ENCODE results near the gene GNLY.
"Not testable (repeated sequence)": the region's sequence is repeated elsewhere in the genome, so short reads cannot be mapped to it uniquely, and the experiment has no call there.

The GNLY gene

DNA sequence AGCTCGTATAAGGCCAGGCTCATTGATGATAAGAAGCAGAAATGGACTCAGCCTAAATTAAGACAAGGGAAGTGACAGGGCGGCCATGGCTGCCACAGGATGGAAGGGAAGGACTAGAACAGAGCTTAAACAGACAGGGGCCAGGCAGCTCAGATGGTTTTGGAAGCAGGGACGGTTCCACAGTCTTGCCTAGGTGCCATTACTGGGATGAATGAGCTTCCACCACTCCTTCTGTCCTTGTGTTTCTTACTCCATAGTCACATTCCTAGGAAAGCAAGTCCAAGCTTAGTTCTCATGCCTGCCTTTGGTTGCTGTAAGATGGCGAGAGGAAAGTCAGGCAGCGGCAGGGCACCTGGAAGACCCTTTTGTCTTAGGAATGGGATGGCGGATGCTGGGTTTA, 11.9 kb downstream of the GNLY start:
- Mint-ChIP-seq H3K36me3 (ENCODE audit: low read depth) (no peaks in the 10 kb centered on the region), H3K27ac (no peak overlapping the region), H3K4me3 (no peak overlapping the region), H3K9me3 (no peaks in the 10 kb centered on the region), H3K27me3 (peaks cover 7% of the 10 kb centered on the region), H3K4me1 (ENCODE audit: low read depth) (peaks cover 48% of the 10 kb centered on the region)

DNA sequence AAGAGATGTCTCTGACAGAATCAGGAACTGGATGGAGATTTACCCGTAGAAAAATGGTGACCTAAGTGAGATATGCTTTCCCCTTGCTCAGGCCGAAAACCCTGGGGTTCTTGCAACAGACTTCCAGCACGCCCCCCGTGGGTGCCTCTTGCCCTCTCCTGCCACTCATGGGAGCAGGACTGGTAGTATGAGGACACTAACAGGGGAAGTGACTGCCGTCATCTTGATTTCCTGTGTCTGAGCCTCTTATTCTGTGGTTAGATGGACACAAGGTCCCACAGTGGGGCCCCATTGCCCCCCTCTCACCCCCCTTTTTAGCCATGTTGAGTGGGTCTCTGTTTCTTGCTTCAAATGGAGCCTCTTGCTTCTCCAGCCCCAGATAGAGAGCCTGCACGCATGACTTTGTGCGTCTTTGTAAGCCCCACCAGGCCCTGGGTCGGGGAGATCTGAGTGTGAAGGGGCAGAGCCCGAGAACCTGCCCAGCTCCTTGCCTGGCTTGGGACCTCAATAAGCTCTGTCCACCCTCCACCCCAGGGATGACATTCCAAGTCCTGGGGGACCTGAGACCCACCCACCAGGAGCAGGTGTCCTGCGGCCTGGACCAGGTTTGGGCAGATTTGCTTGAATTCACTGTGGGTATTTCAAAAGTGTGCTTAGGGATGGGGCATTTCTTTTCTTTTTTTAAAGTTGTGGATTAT, 12.6 kb downstream of the GNLY start:
- Mint-ChIP-seq H3K4me1 (ENCODE audit: low read depth) (peaks cover 46% of the 10 kb centered on the region), H3K9me3 (no peaks in the 10 kb centered on the region), H3K4me3 (no peak overlapping the region), H3K36me3 (ENCODE audit: low read depth) (no peaks in the 10 kb centered on the region), H3K27me3 (peaks cover 7% of the 10 kb centered on the region), H3K27ac (no peak overlapping the region)

GRCh38 chr2:85707304-85707703, 13.1 kb downstream of the GNLY start:
- H3K4me1 Mint-ChIP-seq (ENCODE audit: low read depth) = peaks cover 40% of the 10 kb centered on the region
- no peak overlapping the region for H3K4me3 Mint-ChIP-seq
- H3K9me3 Mint-ChIP-seq = no peaks in the 10 kb centered on the region
- H3K27ac Mint-ChIP-seq = no peak overlapping the region
- no peaks in the 10 kb centered on the region for H3K36me3 Mint-ChIP-seq (ENCODE audit: low read depth)
- H3K27me3 Mint-ChIP-seq = peaks cover 7% of the 10 kb centered on the region

DNA sequence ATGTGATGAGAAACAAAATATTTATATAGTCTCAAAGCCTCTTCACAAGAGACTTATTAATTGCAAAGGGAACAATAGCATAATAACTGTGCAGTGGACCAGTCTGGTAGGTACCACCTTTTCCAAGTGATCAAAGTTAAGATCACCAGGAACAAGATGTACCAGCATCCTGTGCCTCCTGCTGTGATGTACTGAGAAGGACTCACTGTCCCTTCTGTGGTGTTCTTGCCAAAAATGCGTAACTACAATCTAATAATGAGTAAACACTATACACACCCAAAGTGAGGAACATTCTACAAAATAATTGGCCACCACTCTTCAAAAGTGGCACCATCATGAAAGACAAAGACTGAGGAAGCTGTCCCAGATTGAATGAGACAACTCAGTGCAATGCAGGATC, 14.5 kb downstream of the GNLY start:
- peaks cover 7% of the 10 kb centered on the region for H3K27me3 Mint-ChIP-seq
- H3K4me1 Mint-ChIP-seq (ENCODE audit: low read depth) = peaks cover 27% of the 10 kb centered on the region
- H3K4me3 Mint-ChIP-seq = no peak overlapping the region
- H3K27ac Mint-ChIP-seq = no peak overlapping the region
- H3K36me3 Mint-ChIP-seq (ENCODE audit: low read depth) = no peaks in the 10 kb centered on the region
- H3K9me3 Mint-ChIP-seq = no peaks in the 10 kb centered on the region

GRCh38 chr2:85709401-85709811, 15.2 kb downstream of the GNLY start:
- Mint-ChIP-seq H3K4me1 (ENCODE audit: low read depth) (peaks cover 23% of the 10 kb centered on the region), H3K27me3 (peaks cover 7% of the 10 kb centered on the region), H3K36me3 (ENCODE audit: low read depth) (no peaks in the 10 kb centered on the region), H3K27ac (no peak overlapping the region), H3K9me3 (no peaks in the 10 kb centered on the region), H3K4me3 (no peak overlapping the region)

DNA sequence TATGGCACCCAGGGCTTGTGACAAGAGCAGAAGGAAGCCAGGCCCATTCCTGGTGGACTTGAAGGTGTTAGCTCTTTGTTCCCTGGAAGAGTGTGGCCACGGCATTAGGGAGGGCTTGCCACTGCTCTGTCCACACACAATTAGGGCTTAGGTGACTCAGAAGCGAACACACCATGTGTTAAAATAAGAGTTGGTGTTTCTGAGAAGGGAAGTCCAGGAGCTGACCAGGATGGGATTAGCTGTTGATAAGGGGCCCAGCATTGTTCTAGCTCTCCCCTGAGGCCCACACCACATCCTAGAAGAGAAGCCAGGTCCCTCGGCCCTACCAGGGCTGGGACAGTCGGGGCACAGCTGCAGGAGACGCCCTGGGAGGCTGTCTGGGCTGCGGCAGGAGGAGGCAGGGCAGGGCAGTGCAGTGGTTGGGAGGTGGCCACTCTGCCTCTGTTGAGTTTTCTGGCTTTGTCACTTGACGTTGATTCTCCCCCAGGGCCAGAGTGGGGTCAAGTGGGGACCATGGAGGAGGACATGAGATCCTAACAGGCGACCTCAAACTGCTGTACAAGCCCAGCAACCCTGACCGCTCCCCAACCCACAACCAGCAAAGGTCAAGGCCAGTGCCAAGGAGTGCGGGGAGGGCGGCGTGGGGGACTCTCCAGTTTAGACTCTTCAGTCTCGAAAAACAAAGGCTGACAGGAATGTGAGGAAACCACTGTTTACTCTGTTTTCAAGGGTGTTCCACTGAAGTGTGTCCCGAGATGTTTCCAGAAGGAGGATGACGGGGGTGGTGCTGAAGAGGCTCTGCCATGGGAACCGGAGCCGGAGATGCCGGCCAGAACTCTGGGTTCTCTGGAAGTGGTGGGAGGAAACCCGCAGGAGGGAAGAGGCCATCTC, 16.8 kb downstream of the GNLY start:
- Mint-ChIP-seq H3K27ac (no peak overlapping the region), H3K9me3 (no peaks in the 10 kb centered on the region), H3K4me1 (ENCODE audit: low read depth) (peaks cover 9% of the 10 kb centered on the region), H3K27me3 (peaks cover 7% of the 10 kb centered on the region), H3K36me3 (ENCODE audit: low read depth) (no peaks in the 10 kb centered on the region), H3K4me3 (no peak overlapping the region)

- H3K9me3 Mint-ChIP-seq = no peaks in the 10 kb centered on the region
- no peaks in the 10 kb centered on the region for H3K36me3 Mint-ChIP-seq (ENCODE audit: low read depth)
- H3K4me1 Mint-ChIP-seq (ENCODE audit: low read depth) = peaks cover 4% of the 10 kb centered on the region
- no peak overlapping the region for H3K27ac Mint-ChIP-seq
- H3K4me3 Mint-ChIP-seq = no peak overlapping the region
- peaks cover 7% of the 10 kb centered on the region for H3K27me3 Mint-ChIP-seq
These were observed 17.5 kb downstream of the GNLY start for GRCh38 chr2:85711578-85712060.

GRCh38 chr2:85712336-85712735, 18.2 kb downstream of the GNLY start:
- Mint-ChIP-seq H3K9me3 (no peaks in the 10 kb centered on the region), H3K36me3 (ENCODE audit: low read depth) (no peaks in the 10 kb centered on the region), H3K4me1 (ENCODE audit: low read depth) (no peaks in the 10 kb centered on the region), H3K27ac (no peak overlapping the region), H3K27me3 (peaks cover 7% of the 10 kb centered on the region), H3K4me3 (no peak overlapping the region)

DNA sequence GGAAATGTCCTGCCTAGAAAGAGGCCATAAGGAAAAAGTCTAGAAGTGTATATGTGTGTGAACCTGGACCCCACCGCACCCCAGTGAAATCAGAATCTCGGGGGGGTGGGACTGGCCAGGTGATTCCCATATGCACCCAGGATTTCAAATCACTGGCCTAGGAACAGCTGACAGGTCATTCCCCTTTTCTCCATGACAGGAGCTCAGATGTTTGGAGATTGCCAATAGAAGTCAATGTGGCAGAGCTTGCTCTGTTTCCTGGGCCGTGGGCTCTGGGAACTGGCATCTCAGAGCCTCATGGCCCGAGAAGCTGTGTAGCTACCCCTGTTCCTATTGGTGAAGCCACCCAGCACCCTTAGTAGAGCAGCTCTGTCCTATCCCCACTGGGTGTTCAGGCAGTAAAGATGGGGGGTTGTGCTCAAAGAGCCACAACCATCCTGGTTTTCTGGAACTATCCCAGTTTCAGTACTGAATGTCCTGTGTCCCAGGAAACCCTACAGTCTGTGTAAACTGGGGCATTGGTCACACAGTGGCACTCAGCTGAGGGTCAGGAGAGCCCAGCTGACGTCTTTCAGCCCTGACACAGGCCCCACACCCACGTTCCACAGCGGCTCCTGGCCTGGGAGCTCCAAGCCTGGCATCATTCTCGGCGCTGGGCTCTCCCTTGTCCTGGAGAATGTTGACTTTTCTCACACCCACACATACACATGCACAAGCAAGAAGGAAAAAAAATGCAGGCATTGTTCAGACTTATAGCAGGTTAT, 18.9 kb downstream of the GNLY start:
- Mint-ChIP-seq H3K4me3 (no peak overlapping the region), H3K36me3 (ENCODE audit: low read depth) (no peaks in the 10 kb centered on the region), H3K27ac (no peak overlapping the region), H3K9me3 (no peaks in the 10 kb centered on the region), H3K27me3 (peaks cover 5% of the 10 kb centered on the region), H3K4me1 (ENCODE audit: low read depth) (no peaks in the 10 kb centered on the region)

GRCh38 chr2:85713836-85714235, 19.7 kb downstream of the GNLY start:
- H3K27ac Mint-ChIP-seq = no peak overlapping the region
- peaks cover under 1% of the 10 kb centered on the region for H3K27me3 Mint-ChIP-seq
- H3K4me3 Mint-ChIP-seq = no peak overlapping the region
- no peaks in the 10 kb centered on the region for H3K9me3 Mint-ChIP-seq
- H3K4me1 Mint-ChIP-seq (ENCODE audit: low read depth) = no peaks in the 10 kb centered on the region
- H3K36me3 Mint-ChIP-seq (ENCODE audit: low read depth) = no peaks in the 10 kb centered on the region

DNA sequence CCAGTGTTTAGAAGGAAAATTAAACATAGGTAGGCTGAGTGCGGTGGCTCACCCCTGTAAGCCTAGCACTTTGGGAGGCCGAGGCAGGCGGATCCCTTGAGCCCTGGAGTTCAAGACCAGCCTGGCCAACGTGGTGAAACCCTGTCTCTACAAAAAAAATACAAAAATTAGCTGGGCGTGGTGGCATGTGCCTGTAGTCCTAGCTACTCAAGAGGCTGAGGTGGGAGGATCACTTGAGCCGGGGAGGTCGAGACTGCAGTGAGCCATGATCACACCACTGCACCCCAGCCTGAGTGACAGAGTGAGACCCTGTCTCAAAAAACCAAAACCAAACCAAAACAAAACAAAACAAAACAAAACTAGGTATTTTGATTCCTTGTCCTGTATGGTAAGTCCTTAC, 20.3 kb downstream of the GNLY start:
- H3K4me3 Mint-ChIP-seq; H3K27me3 Mint-ChIP-seq; H3K9me3 Mint-ChIP-seq; H3K27ac Mint-ChIP-seq; H3K4me1 Mint-ChIP-seq (ENCODE audit: low read depth); H3K36me3 Mint-ChIP-seq (ENCODE audit: low read depth): not testable (repeated sequence)

GRCh38 chr2:85714841-85715240, 20.7 kb downstream of the GNLY start:
- H3K27me3 Mint-ChIP-seq = no peaks in the 10 kb centered on the region
- no peaks in the 10 kb centered on the region for H3K36me3 Mint-ChIP-seq (ENCODE audit: low read depth)
- H3K4me1 Mint-ChIP-seq (ENCODE audit: low read depth) = no peaks in the 10 kb centered on the region
- no peak overlapping the region for H3K4me3 Mint-ChIP-seq
- H3K27ac Mint-ChIP-seq = no peak overlapping the region
- no peaks in the 10 kb centered on the region for H3K9me3 Mint-ChIP-seq

- H3K36me3 Mint-ChIP-seq (ENCODE audit: low read depth) = no peaks in the 10 kb centered on the region
- H3K27me3 Mint-ChIP-seq = no peaks in the 10 kb centered on the region
- H3K9me3 Mint-ChIP-seq = no peaks in the 10 kb centered on the region
- no peak overlapping the region for H3K4me3 Mint-ChIP-seq
- H3K27ac Mint-ChIP-seq = no peak overlapping the region
- no peaks in the 10 kb centered on the region for H3K4me1 Mint-ChIP-seq (ENCODE audit: low read depth)
These were observed 22.3 kb downstream of the GNLY start for GRCh38 chr2:85716346-85716914.

GRCh38 chr2:85717308-85718008, 23.3 kb downstream of the GNLY start:
- Mint-ChIP-seq H3K4me1 (ENCODE audit: low read depth) (no peaks in the 10 kb centered on the region), H3K9me3 (no peaks in the 10 kb centered on the region), H3K27ac (no peak overlapping the region), H3K4me3 (no peak overlapping the region), H3K27me3 (no peaks in the 10 kb centered on the region), H3K36me3 (ENCODE audit: low read depth) (no peaks in the 10 kb centered on the region)

Data from stimulated activated naive CD8-positive, alpha-beta T cell treated with anti-CD3 and anti-CD28 coated beads, Interleukin-15, Interleukin-2, amounts not matched to agents 100 ng/mL and 50 ng/mL, for 24 hours (primary cell).